Nephron (organoid): ENCODE results near the gene PPIH.
A peak's percentile ranks its signal among the peaks of the same experiment; 100 is the strongest.

ENCODE experiments used
- H3K27ac Mint-ChIP-seq, 3 experiments: 2 replicates each; pipeline ENCODE4 v1.8.0; 2020; ENCODE audit warnings: mixed read lengths in 3 of 3, mild to moderate bottlenecking in 2 of 3, moderate library complexity in 1 of 3
- H3K27me3 Mint-ChIP-seq: 2 replicates; pipeline ENCODE4 v1.8.0; 2021; ENCODE audit warnings: low read depth, mild to moderate bottlenecking, moderate library complexity, mixed read lengths
- H3K36me3 Mint-ChIP-seq: 2 replicates; pipeline ENCODE4 v1.8.0; 2020; ENCODE audit warnings: low read depth, mixed read lengths
- H3K4me1 Mint-ChIP-seq: 2 replicates; pipeline ENCODE4 v1.8.0; 2020; ENCODE audit warnings: mixed read lengths
- H3K4me3 Mint-ChIP-seq, 3 experiments: 2 replicates each; pipeline ENCODE4 v1.8.0; 2020; ENCODE audit warnings: mild to moderate bottlenecking in 3 of 3, mixed read lengths in 3 of 3, moderate library complexity in 2 of 3
- H3K9me3 Mint-ChIP-seq: 2 replicates; pipeline ENCODE4 v1.8.0; 2020; ENCODE audit warnings: mixed read lengths
- TF ChIP-seq, protein P1 (sequence below), 3 experiments: fragments of 200-600 bp; sonication (generic); IDR thresholded peaks; one replicate each; pipeline ENCODE4 v1.5.0; 2021; ENCODE audit warnings: antibody characterized with exemption in 3 of 3; ENCODE audit not compliant: unreplicated experiment in 3 of 3

PPIH gene

GRCh38 chr1:42689912-42690311 is 31.7 kb downstream of the PPIH start:
- peaks cover 75% of the 10 kb centered on the region for H3K4me1 Mint-ChIP-seq
- H3K27ac Mint-ChIP-seq = peak overlapping the region in 1 of 3 experiments; percentile 34
- peaks cover 33% of the 10 kb centered on the region for H3K36me3 Mint-ChIP-seq
- H3K27me3 Mint-ChIP-seq = no peaks in the 10 kb centered on the region
- H3K9me3 Mint-ChIP-seq = no peaks in the 10 kb centered on the region
- TF ChIP-seq, protein P1, sequence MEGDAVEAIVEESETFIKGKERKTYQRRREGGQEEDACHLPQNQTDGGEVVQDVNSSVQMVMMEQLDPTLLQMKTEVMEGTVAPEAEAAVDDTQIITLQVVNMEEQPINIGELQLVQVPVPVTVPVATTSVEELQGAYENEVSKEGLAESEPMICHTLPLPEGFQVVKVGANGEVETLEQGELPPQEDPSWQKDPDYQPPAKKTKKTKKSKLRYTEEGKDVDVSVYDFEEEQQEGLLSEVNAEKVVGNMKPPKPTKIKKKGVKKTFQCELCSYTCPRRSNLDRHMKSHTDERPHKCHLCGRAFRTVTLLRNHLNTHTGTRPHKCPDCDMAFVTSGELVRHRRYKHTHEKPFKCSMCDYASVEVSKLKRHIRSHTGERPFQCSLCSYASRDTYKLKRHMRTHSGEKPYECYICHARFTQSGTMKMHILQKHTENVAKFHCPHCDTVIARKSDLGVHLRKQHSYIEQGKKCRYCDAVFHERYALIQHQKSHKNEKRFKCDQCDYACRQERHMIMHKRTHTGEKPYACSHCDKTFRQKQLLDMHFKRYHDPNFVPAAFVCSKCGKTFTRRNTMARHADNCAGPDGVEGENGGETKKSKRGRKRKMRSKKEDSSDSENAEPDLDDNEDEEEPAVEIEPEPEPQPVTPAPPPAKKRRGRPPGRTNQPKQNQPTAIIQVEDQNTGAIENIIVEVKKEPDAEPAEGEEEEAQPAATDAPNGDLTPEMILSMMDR (IDR thresholded peaks at IDR 0.05; ENCODE audit: unreplicated experiment in 3 of 3) = no peak
- H3K4me3 Mint-ChIP-seq = no peak overlapping the region

DNA sequence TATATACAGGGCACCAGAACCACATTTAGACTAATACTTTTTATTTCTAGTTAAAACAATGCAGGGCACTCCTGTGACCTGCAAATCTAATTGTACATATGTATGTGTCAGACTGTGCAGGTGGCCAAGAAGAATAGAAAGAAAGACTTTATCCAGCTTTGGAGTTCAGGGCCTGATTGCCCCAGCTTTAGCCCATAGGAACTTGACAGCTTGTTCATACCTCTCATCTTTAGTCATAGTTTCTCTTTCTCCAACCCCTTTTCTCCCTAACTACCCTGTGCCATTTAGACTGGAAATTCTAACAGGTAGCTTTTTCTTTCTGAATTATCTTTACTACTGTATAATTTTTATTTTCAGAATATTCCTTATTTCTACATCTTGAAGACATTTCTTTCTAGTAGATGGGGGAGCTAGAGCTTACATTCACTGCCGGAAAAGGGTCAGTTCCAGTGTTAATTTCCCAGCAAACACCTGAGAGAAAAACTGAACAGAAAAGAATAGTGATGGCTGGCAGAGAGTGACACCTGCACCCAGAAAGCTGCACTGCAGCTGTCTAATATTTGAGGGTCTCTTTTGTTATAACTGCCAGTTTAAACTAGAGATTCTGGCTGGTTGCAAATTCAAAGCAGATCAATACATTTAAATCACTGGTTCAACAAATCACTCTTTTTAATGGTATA is 32.4 kb downstream of the PPIH start:
- peaks cover 68% of the 10 kb centered on the region for H3K4me1 Mint-ChIP-seq
- no peaks in the 10 kb centered on the region for H3K9me3 Mint-ChIP-seq
- H3K4me3 Mint-ChIP-seq = no peak overlapping the region
- peak overlapping the region in 1 of 3 experiments; percentile 81 for H3K27ac Mint-ChIP-seq
- H3K36me3 Mint-ChIP-seq = peaks cover 40% of the 10 kb centered on the region
- TF ChIP-seq, protein P1 (IDR thresholded peaks at IDR 0.05; ENCODE audit: unreplicated experiment in 3 of 3) = peak in 1 of 3 experiments; percentile 15
- H3K27me3 Mint-ChIP-seq = no peaks in the 10 kb centered on the region

GRCh38 chr1:42691157-42691498 is 32.9 kb downstream of the PPIH start:
- TF ChIP-seq, protein P1 (IDR thresholded peaks at IDR 0.05; ENCODE audit: unreplicated experiment in 3 of 3) = no peak
- Mint-ChIP-seq H3K36me3 (peaks cover 46% of the 10 kb centered on the region), H3K4me3 (no peak overlapping the region), H3K27ac (peak overlapping the region in 1 of 3 experiments; percentile 81), H3K4me1 (peaks cover 64% of the 10 kb centered on the region), H3K9me3 (no peaks in the 10 kb centered on the region), H3K27me3 (no peaks in the 10 kb centered on the region)

- Mint-ChIP-seq H3K4me1 (peaks cover 54% of the 10 kb centered on the region), H3K4me3 (peak overlapping the region in 2 of 3 experiments; percentile 2 to 6), H3K9me3 (no peaks in the 10 kb centered on the region), H3K36me3 (peaks cover 54% of the 10 kb centered on the region), H3K27me3 (no peaks in the 10 kb centered on the region), H3K27ac (peak overlapping the region; percentile 27 to 95 (median 65))
- TF ChIP-seq, protein P1 (IDR thresholded peaks at IDR 0.05; ENCODE audit: unreplicated experiment in 3 of 3) = no peak
These were observed 34.2 kb downstream of the PPIH start for GRCh38 chr1:42692461-42692860.

GRCh38 chr1:42692911-42693310 is 34.7 kb downstream of the PPIH start:
- TF ChIP-seq, protein P1 (IDR thresholded peaks at IDR 0.05; ENCODE audit: unreplicated experiment in 3 of 3) = no peak
- Mint-ChIP-seq H3K4me3 (peak overlapping the region in 2 of 3 experiments; percentile 2 to 6), H3K36me3 (peaks cover 54% of the 10 kb centered on the region), H3K27ac (peak overlapping the region; percentile 27 to 95 (median 65)), H3K4me1 (peaks cover 49% of the 10 kb centered on the region), H3K27me3 (no peaks in the 10 kb centered on the region), H3K9me3 (no peaks in the 10 kb centered on the region)
